Stimulated activated CD4-positive, alpha-beta T cell treated with anti-CD3 and anti-CD28 coated beads, Interleukin-1b, Interleukin-23, amount 100 ng/mL, for 48 hours (primary cell): Measurements from ENCODE around the gene SLC25A33.
A peak's percentile ranks its signal among the peaks of the same experiment; 100 is the strongest.

ENCODE experiments used
- DNase-seq: peaks from one replicate; pipeline ENCODE4 v3.0.0-alpha.2; 2020

Gene SLC25A33

DNA sequence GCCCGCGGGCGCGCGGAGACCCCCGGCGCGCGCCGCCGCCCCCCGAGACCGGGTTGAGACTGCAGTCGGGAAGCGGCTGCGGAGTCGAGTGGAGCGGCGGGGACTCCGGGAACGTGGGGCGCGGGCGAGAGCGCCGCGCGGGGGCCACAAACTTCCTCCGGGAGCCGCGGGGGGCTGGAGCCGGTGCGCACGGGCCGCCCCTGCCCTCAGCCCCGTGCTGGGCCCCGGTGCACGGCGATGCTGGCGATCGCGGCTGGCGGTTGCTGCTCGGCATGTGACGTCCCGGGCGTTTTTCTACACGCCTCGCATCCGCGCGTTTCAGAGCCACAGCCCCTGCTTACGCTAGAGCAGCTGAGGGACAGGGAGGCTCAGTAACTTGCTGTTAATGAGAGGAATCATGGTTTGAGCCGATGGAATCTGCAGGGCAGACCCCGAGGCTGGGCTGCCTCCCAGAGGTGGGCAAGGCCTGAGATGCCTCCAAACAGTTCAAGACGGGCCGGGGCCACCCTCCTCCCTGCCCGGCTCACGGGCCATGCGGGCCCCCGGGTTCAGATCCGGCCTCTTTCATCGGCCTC, 50.0 kb downstream of the SLC25A33 start:
- peak; percentile 46 for DNase-seq

- DNase-seq, result no peak
Observed at GRCh38 chr1:9589719-9590157, 50.5 kb downstream of the SLC25A33 start.

DNA sequence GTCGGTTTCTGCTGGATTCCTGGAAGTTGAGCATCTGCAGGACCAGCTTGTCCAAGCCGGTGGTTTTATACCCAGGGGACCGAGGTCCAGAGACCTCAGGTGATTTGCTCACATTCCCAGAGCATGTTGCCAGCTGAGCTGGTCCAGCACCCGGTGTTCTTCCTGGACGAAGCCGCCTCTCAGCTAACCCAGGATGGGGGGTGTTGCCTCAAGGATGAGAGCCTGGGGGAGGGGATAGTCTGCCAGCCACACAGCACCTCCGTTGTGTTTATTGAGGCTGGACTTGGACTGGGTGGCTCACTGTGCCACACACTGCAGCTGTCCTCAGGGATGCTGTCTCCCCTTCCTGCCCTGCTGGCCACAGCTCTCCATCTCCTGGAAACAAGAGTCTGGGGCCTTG, 50.9 kb downstream of the SLC25A33 start:
- no peak for DNase-seq

- no peak for DNase-seq
Observed at GRCh38 chr1:9590945-9591668, 51.8 kb downstream of the SLC25A33 start.

GRCh38 chr1:9591669-9592509, 52.6 kb downstream of the SLC25A33 start:
- no peak for DNase-seq

DNA sequence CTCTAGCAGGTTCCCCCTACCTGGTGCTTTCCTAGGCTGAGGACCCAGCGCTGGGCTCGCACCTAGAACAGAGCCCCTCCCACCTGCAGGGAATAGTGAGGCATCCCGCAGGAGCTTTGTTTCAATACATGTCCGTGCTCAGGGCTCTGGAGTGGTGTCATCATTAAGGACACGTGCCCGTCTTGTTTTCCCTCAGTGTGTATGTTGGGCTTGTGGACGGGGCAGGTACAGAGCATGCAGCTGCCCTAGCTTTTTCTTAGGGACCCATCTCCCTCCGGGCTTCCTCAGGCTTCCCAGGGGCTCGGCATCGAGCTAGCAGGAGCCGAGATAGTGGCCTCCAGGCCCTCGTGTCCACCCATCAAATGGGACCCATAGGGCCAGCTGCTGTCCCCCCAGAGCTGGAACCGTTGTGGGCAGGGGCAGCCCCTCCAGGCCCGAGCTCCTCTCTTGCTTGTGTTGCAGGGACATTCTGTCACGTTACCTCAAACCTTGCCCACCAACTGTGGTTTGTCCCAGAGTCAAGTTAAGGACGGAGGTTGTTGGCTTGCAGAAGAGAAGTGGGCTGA, 53.3 kb downstream of the SLC25A33 start:
- DNase-seq, result no peak

- DNase-seq, result no peak
Observed at GRCh38 chr1:9593147-9593491, 53.9 kb downstream of the SLC25A33 start.

DNA sequence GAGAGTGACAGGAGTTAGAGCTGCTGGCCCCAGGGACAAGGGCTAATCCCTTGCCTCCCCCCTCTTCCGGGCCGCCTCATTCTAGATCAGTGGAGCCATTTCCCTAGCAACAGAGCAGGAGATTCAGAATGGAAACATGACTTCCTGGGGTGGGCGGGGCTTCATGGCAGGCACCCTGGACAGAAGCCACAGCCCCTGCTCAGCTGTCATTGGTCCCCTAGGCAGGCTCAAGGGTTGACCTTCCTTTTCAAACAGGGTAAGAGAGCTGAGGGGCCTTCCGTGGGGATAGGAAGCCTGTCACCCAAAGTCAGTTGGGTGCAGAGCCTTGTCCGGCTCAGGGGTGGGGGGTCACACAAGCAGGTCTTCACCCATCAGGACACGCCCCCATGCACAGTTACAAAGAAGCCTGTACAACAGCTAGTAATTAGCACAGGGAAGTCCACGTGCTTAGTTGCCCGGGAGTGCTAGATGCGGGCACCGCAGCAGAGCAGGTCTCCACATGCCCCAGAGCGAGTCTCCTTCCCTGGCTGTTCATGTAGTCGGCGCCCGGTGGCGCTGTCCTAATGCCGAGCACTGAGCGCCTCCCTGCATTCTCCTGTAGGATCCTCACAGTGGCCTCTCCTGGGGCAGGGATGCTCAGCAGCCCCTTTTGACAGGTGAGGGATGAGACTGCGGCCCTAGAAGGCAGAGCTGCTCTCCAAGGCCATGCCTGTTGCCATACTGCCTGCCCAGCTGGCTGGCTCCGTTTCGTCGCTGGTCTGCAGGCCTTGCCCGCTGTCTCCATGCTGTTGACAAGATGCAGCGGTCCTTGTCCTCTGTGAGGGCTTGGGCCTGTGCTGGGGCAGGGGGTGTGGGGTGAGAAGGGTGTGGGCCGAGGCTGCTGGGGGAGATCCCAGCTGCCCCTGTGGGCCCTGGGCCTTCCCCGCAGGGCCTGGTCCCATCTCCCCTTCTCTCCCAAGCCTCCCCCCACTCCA, 54.5 kb downstream of the SLC25A33 start:
- DNase-seq, result peak; percentile 43

- no peak for DNase-seq
Observed at GRCh38 chr1:9594471-9595155, 55.3 kb downstream of the SLC25A33 start.

GRCh38 chr1:9595156-9595967, 56.1 kb downstream of the SLC25A33 start:
- no peak for DNase-seq

DNA sequence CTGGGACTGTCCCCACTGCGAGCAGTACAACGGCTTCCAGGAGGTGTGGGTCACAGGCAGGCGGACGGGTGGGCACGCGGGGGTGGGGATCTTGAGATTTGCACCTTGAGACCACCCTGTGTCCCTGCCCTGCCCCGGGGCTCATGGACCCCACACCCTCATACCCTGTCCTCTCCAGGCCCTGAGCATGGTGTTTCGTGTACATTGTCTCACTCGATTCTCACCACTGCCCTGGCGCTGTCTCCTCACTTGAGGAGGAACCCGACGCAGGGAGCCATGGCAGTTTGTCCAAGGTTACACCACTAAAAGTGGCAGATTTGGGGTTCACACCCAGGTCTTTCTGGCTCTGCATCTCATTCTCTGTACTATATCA, 56.7 kb downstream of the SLC25A33 start:
- no peak for DNase-seq

DNA sequence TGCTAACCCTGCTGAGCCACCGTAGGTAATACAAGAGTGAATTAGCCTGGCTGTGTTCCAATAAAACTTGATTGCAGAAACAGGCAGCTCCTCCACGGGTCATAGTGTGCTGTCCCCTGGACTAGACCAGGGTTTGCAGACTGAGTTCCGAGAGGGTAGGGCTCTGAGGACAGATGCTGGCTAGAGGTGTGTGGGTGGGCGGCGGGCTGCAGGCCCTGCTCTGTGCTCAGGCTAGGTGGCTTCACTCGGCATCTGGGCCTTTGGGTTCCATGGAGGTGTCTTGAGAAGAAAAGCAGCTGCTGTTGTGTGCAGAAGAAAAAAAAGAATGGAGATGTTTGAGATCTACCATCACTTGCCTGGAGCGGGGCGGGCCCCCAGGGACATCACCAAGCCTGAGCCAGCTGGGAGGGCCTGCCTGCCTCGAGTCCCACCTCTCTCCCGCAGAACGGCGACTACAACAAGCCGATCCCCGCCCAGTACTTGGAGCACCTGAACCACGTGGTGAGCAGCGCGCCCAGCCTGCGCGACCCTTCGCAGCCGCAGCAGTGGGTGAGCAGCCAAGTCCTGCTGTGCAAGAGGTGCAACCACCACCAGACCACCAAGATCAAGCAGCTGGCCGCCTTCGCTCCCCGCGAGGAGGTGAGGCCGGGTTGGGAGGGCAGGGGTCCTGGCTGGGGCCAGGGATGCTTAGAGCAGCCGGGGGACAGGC, 57.3 kb downstream of the SLC25A33 start:
- DNase-seq, result no peak

- no peak for DNase-seq
Observed at GRCh38 chr1:9597361-9598315, 58.4 kb downstream of the SLC25A33 start.

- DNase-seq, result no peak
Observed at GRCh38 chr1:9598316-9598700, 59.0 kb downstream of the SLC25A33 start.

DNA sequence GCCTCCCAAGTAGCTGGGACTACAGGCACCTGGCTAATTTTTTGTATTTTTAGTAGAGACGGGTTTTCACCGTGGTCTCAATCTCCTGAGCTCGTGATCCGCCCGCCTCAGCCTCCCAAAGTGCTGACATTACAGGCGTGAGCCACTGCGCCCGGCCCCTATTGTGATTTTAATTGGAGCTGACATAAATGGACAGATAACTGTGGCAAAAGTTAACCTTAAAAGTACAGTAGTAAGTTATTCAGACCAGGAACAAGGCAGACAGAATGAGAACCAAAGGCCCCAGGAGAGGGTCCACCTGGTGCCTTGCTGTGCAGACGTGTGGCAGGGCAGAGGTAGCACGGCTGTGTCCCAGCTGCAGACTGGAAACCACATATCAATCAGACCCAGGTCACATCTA, 60.5 kb downstream of the SLC25A33 start:
- DNase-seq, result no peak

- no peak for DNase-seq
Observed at GRCh38 chr1:9600861-9601834, 61.9 kb downstream of the SLC25A33 start.

DNA sequence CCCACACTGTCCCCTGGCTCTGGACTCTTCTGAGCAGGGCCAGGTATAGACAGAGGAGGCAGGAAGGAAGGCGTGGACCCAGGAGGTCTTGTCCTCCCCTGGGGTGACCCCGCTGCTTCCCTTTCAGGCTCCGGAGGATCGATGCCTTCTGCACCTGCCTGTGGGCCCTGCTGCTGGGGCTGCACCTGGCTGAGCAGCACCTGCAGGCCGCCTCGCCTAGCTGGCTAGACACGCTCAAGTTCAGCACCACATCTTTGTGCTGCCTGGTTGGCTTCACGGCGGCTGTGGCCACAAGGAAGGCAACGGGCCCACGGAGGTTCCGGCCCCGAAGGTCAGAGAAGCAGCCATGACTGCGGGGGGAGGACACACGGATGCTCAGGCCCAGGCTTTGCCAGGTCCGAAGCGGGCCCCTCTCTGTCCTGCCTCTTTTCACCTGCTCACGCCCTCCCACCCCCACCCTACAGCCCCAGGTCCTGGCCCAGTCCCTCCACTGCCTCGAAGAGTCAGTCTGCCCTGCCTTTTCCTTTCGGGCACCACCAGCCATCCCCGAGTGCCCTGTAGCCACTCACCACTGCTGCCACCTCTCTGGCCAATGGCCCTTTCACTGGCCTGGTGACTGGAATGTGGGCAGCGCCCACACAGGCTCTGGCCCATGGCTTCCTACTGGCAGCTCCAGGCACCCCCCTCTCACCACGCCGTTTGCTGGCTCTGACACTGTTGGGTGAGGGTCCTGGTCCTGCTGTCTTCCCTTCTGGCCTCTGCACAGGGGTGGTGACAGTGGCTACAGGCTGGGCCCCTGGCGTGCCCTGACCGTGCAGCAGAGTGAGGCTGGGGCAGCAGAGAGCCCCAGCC, 62.9 kb downstream of the SLC25A33 start:
- no peak for DNase-seq
